Raji (cell line): ENCODE data around the gene RABGAP1L.

Source experiments
- POLR2A ChIP-seq: IDR thresholded peaks from 2 replicates; pipeline ENCODE4 v1.6.1; 2011; ENCODE audit warnings: low read depth, low read length, control low read depth; ENCODE audit not compliant: insufficient read depth

RABGAP1L gene

GRCh38 chr1:174815036-174815435 is 655.7 kb downstream of the RABGAP1L start:
- no peak for TF ChIP-seq POLR2A

GRCh38 chr1:174815474-174815908 is 656.2 kb downstream of the RABGAP1L start:
- no peak for TF ChIP-seq POLR2A

DNA sequence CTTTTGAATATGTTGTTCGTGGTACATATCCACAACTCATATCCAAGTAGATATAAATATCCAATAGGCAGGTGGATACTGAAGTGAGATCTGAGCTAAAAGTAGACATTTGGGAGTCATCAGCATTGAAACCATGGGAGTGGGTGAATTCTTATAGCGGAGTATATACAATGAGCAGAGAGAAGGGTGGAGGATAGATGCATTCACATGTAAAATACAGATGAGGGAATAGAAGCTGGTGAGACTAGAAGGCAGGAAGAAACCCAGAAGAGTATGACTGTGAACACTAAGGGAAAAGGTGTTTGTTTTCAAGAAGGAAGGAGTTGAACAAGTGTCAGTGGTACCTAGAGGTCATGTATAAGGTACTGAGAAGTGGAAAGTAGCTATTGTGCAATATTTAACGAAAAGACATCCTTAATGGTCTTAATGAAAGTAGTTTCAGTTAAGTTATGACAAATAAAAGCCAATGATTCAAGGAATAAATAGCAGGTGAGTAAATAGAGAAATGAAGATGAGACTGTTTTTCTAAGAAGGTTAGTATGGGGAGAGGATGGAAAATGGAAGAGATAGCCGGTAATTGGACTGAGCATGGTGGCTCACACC is 658.8 kb downstream of the RABGAP1L start:
- TF ChIP-seq POLR2A, result no peak

- no peak for TF ChIP-seq POLR2A
Observed at GRCh38 chr1:174818951-174819350, 659.6 kb downstream of the RABGAP1L start.

GRCh38 chr1:174819596-174819995 is 660.3 kb downstream of the RABGAP1L start:
- no peak for TF ChIP-seq POLR2A

DNA sequence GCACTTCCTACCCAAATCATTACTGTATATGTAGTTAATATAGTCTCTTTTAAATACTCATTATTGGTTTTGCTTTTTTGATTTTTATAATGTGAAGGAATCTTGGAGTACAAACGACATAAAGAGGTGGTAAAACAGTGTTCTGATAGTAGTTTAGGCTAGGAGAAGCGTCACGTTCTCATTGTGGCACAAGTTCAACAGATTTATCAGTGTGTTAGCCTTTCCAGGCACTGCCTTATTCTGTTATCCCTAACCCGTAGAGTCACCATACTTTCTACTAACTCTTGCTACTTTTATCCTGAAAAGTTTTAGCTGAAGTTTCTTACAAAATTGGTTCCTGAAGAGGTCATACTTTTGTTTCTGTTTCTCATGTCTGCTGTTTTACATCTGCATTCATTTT is 665.8 kb downstream of the RABGAP1L start:
- TF ChIP-seq POLR2A, result no peak

DNA sequence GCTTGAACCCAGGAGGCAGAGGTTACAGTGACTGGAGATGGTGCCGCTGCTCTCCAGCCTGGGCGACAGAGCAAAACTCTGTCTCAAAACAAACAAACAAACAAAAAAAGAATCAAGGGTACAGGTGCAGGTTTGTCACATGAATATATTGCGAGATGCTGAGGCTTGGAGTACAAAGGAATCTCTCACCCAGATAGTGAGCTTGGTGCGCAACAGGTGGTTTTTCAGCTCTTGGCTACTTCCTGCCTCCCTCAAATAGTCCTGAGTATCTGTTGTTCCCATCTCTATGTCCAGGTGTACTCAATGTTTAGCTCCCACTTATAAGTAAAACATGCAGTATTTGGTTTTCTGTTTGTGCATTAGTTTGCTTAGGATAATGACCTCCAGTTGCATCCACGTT is 666.5 kb downstream of the RABGAP1L start:
- TF ChIP-seq POLR2A, result no peak

DNA sequence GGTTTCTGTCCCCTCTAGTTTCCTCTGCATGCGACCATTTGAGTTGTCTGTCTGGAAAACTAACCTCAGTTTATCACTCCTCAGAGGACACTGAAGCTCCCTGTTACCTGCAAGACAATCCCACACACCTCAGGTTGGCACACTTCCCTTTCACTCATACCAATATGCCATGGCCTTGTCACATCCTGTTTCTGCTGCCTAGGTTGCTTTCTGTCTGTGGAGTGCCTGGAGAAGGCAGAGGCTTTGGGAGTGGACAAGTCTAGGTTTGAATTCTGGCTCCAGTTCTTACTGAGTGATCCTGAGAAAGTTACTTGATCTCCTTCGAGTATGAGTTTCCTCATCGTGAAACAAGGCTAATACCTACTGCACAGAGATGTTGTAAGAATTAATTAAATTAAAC is 668.9 kb downstream of the RABGAP1L start:
- no peak for TF ChIP-seq POLR2A

DNA sequence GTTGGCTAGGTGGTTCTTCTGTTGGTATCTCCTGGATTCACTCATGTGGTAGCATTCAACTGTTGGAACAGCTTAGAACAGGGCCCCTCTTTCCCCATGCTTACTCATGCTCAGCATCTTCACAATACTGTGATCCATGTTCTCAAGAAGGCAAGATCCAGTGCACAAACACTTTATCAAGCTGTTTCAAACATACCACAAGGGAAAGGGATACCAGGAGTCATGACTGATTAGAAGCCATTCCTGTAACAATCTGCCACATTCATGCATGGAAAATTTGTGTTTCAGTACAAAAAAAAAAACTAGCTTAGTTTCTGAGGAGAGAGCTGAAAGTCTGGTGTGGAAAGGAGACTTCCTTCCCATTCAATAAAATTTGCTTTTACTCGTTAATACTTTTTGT is 670.7 kb downstream of the RABGAP1L start:
- no peak for TF ChIP-seq POLR2A

GRCh38 chr1:174836543-174836942 is 677.2 kb downstream of the RABGAP1L start:
- no peak for TF ChIP-seq POLR2A

GRCh38 chr1:174837386-174837785 is 678.1 kb downstream of the RABGAP1L start:
- TF ChIP-seq POLR2A, result no peak

DNA sequence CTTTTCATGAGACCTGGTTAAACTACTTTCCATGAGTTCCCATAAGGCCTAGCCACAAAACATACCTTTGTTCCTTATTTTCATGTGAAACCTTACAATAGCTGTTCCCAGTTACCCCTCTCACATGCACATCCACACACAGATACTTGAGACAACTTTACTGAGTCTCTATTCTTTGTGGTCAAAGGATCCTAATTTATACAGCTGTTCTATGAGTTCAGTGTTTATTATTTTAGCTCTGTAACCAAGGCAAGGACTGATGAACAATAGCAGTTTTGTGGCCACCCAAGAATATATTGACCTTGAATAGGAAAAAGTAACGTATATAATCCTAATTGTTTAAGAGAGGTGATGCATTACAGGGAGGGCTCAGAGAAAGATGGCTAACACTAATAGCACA is 679.9 kb downstream of the RABGAP1L start:
- no peak for TF ChIP-seq POLR2A

DNA sequence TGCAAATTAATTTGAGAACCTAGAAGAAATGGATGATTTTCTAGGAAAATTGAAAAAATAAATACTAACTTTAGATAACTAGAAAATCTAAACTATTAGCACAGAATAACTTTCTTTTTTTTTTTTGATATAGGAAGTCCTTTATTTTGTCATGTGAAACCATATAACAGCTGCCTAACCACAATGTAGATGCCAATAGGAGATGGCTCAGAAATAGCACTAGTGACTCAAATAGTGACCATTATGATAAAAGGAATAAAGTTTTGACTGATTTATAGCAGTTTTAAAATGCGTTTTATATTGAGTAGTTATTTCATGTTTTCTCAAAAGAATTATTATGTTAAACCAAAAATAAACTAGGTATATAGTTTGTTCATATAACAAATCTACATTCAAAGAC is 682.4 kb downstream of the RABGAP1L start:
- no peak for TF ChIP-seq POLR2A

DNA sequence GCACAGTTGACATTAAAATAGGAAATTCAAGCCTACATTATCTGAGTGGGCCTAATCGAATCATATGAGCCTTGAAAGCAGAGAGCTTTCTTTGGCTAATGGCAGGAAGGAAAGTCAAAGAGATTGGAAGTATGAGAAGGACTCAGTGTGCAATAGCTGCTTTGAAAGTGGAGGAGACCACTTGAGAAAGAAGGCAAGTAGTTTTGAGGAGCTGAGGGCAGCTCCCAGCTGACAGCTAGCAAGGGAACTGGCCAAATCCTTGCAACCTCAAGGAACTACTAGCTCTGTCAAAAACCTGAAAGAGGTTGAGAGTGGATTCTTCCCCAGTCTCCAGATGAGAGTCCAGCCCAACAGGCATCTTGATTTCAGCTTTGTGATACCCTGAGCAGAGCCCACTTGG is 691.4 kb downstream of the RABGAP1L start:
- TF ChIP-seq POLR2A, result no peak

DNA sequence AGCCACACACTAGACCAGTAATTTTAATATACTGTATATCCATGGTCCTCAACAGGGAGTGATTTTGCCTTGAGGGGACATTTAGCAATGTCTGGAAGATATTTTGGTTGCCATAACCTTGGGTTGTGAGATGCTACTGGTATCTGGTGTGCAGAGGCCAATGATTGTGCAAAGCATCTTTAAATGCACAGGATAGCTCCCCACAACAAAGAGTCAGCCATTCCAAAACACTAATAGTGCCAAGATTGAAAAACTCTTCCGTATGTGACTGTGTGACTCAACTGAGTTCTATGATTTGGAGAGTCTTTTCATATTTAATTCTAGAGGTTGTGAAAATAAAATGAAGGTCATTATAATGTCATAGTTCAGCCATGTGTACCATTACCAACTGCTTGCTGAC is 699.0 kb downstream of the RABGAP1L start:
- TF ChIP-seq POLR2A, result no peak

GRCh38 chr1:174870319-174870718 is 711.0 kb downstream of the RABGAP1L start:
- no peak for TF ChIP-seq POLR2A

DNA sequence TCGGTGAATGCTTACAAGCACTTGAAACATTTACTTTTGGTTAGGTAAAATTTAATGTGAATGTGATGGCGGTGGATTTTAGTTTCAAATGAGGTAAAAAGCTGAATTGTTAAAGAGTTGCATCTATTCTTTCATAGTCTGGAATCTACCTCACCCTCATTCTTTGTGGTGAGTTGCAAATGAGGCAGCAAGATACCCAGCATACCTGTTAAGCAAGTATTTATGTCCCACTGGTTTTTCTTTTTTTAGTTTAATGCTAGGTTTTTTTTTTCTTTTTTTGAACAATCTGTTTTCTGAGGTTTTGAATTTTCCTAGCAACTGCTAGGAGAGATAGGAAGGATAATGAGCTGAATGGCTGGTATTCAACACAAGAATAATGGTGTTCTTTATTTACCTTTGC is 712.6 kb downstream of the RABGAP1L start:
- TF ChIP-seq POLR2A, result no peak
